Fibroblast of lung (primary cell): Measurements from ENCODE around the gene VRK1.

Experiments
- CTCF ChIP-seq, 2 donors: IDR thresholded peaks in 1 of 2; conservative IDR thresholded peaks in 1 of 2; 1 replicate in 1 of 2; 2 replicates in 1 of 2; pipeline ENCODE4 v1.5.1; 2011 to 2012; ENCODE audit warnings: low read length in 2 of 2, control low read depth in 1 of 2, inconsistent platforms in 1 of 2, low read depth in 1 of 2, mild to moderate bottlenecking in 1 of 2
- EZH2 ChIP-seq: IDR thresholded peaks from 2 replicates; pipeline ENCODE4 v1.5.1; 2012; ENCODE audit warnings: low read length, control low read depth, mild to moderate bottlenecking; ENCODE audit errors: missing control alignments

GRCh38 chr14:96897184-96897583 is 100.0 kb downstream of the VRK1 start:
- TF ChIP-seq CTCF (conservative IDR thresholded peaks at IDR 0.05 in 1 of 2, IDR thresholded peaks at IDR 0.05 in 1 of 2; ENCODE audit: low read depth in 1 of 2, low read length in 2 of 2) (no peak), EZH2 (no peak)
